Loucy (cell line): ENCODE measurements around the gene SQSTM1.

ENCODE experiments used
- H2AFZ ChIP-seq: fragments of 200-600 bp; sonication (generic); 2 replicates; pipeline ENCODE4 v1.6.0; 2016; ENCODE audit warnings: antibody characterized with exemption, mild to moderate bottlenecking, low read length, moderate library complexity
- H3F3A ChIP-seq: fragments of 200-600 bp; 2 replicates; pipeline ENCODE4 v1.6.0; 2016; ENCODE audit warnings: antibody characterized with exemption, low read depth, mild to moderate bottlenecking
- H3K27me3 ChIP-seq: fragments of 200-600 bp; sonication (generic); 2 replicates; pipeline ENCODE4 v1.6.1; 2014; ENCODE audit warnings: low read length, mild to moderate bottlenecking; ENCODE audit not compliant: insufficient read depth, poor library complexity, severe bottlenecking
- H3K36me3 ChIP-seq: fragments of 200-600 bp; sonication (generic); 2 replicates; pipeline ENCODE4 v1.6.1; 2016; ENCODE audit warnings: low read length; ENCODE audit not compliant: insufficient read depth
- H3K4me1 ChIP-seq: fragments of 200-600 bp; sonication (generic); 2 replicates; pipeline ENCODE4 v1.5.1; 2014; ENCODE audit warnings: low read length, mild to moderate bottlenecking; ENCODE audit not compliant: insufficient read depth, poor library complexity, severe bottlenecking
- H3K4me2 ChIP-seq: fragments of 200-600 bp; sonication (generic); 2 replicates; pipeline ENCODE4 v1.6.0; 2014; ENCODE audit warnings: antibody characterized with exemption, low read length, low read depth, mild to moderate bottlenecking; ENCODE audit not compliant: poor library complexity, severe bottlenecking
- H3K4me3 ChIP-seq: fragments of 200-600 bp; sonication (generic); 2 replicates; pipeline ENCODE4 v1.5.1; 2014; ENCODE audit warnings: low read length, mild to moderate bottlenecking, mixed read lengths; ENCODE audit not compliant: poor library complexity, severe bottlenecking
- H3K79me2 ChIP-seq: fragments of 200-600 bp; sonication (generic); 2 replicates; pipeline ENCODE4 v1.6.1; 2014; ENCODE audit warnings: low read length; ENCODE audit not compliant: insufficient read depth
- H3K9ac ChIP-seq: fragments of 200-600 bp; sonication (generic); 2 replicates; pipeline ENCODE4 v1.6.0; 2014; ENCODE audit warnings: mild to moderate bottlenecking, low read depth, low read length, moderate library complexity; ENCODE audit not compliant: poor library complexity, severe bottlenecking
- H3K9me2 ChIP-seq: fragments of 200-600 bp; sonication (generic); replicated peaks from 2 replicates; pipeline ENCODE4 v1.6.1; 2016; ENCODE audit warnings: low read depth, low read length, mixed read lengths
- H3K9me3 ChIP-seq: fragments of 200-600 bp; sonication (generic); 2 replicates; pipeline ENCODE4 v1.6.1; 2014; ENCODE audit warnings: mild to moderate bottlenecking, antibody characterized with exemption, low read length, low read depth; ENCODE audit not compliant: insufficient read depth
- H4K20me1 ChIP-seq: fragments of 200-600 bp; sonication (generic); 2 replicates; pipeline ENCODE4 v1.6.0; 2014; ENCODE audit warnings: antibody characterized with exemption, low read length, mild to moderate bottlenecking; ENCODE audit not compliant: insufficient read depth, poor library complexity, severe bottlenecking
- CTCF ChIP-seq: fragments of 200-600 bp; sonication (generic); conservative IDR thresholded peaks from 2 replicates; pipeline ENCODE4 v1.5.1; 2014; ENCODE audit warnings: mild to moderate bottlenecking, antibody characterized with exemption, low read length
- EZH2phosphoT487 ChIP-seq: fragments of 200-600 bp; IDR thresholded peaks from 2 replicates; pipeline ENCODE4 v1.6.1; 2018; ENCODE audit warnings: antibody characterized with exemption, mild to moderate bottlenecking, moderate library complexity, borderline replicate concordance

Gene SQSTM1

GRCh38 chr5:179773686-179774040, 47.0 kb upstream of the SQSTM1 start:
- no peaks in the 10 kb centered on the region for H4K20me1 ChIP-seq
- no peaks in the 10 kb centered on the region for H3K4me1 ChIP-seq
- H3F3A ChIP-seq, result no peaks in the 10 kb centered on the region
- H3K4me3 ChIP-seq, result no peak overlapping the region
- H2AFZ ChIP-seq, result no peak overlapping the region
- H3K9ac ChIP-seq, result no peak overlapping the region
- H3K36me3 ChIP-seq, result peaks cover 50% of the 10 kb centered on the region; the same call in 1 of the 2 replicates
- no peak for TF ChIP-seq EZH2phosphoT487
- no peak for TF ChIP-seq CTCF
- no peaks in the 10 kb centered on the region for H3K9me2 ChIP-seq
- no peaks in the 10 kb centered on the region for H3K27me3 ChIP-seq
- H3K9me3 ChIP-seq, result no peaks in the 10 kb centered on the region
- no peaks in the 10 kb centered on the region for H3K79me2 ChIP-seq
- H3K4me2 ChIP-seq, result no peak overlapping the region

- Histone ChIP-seq H3K4me3 (no peak overlapping the region), H3K4me2 (no peak overlapping the region), H3K79me2 (no peaks in the 10 kb centered on the region), H3K27me3 (no peaks in the 10 kb centered on the region), H3K4me1 (no peaks in the 10 kb centered on the region), H3F3A (no peaks in the 10 kb centered on the region), H2AFZ (no peak overlapping the region), H3K9ac (no peak overlapping the region), H3K9me3 (no peaks in the 10 kb centered on the region), H3K36me3 (peaks cover 43% of the 10 kb centered on the region; the same call in 1 of the 2 replicates), H4K20me1 (no peaks in the 10 kb centered on the region), H3K9me2 (no peaks in the 10 kb centered on the region)
- TF ChIP-seq EZH2phosphoT487, result no peak
- TF ChIP-seq CTCF, result no peak
These were observed 46.3 kb upstream of the SQSTM1 start for GRCh38 chr5:179774442-179774841.

- Histone ChIP-seq H3K4me2 (no peak overlapping the region), H3K36me3 (peaks cover 29% of the 10 kb centered on the region; the same call in 1 of the 2 replicates), H3K9me2 (no peaks in the 10 kb centered on the region), H2AFZ (no peak overlapping the region), H3K79me2 (no peaks in the 10 kb centered on the region), H3F3A (no peaks in the 10 kb centered on the region), H3K9me3 (no peaks in the 10 kb centered on the region), H3K27me3 (no peaks in the 10 kb centered on the region), H3K9ac (no peak overlapping the region), H3K4me1 (no peaks in the 10 kb centered on the region), H4K20me1 (no peaks in the 10 kb centered on the region), H3K4me3 (no peak overlapping the region)
- TF ChIP-seq EZH2phosphoT487, result no peak
- no peak for TF ChIP-seq CTCF
These were observed 44.2 kb upstream of the SQSTM1 start for GRCh38 chr5:179776411-179776938.
